ENCODE data around the gene HTR5A.

The HTR5A gene

DNA sequence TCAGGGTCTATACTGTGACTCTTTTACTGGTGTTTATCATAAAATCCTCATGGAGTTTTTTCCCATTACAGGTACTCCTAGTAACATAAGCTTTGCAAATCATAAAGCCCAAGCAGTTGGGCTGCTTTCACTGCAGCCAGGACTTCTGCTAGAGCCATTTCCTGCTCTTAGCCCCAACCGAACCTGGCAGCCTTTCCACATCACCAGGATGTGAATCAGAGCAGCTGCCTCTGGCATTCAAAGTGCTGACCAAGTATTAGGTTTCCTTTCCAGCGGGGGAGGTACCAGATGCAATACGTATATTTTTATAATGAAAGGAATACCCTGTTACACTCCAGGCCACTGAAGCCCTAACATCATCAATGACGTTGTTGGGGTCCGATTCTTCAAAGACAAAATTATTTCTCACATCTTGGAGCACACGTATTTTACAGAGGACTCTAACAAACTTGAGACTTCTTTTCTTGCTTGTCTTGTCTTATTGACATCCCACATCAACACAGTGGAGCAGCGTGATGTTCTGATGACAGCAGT lies 3.6 kb upstream of the HTR5A start:
- no peak overlapping the region for H3K4me3 ChIP-seq (replicated peaks; ENCODE audit: insufficient read depth, low read length)
- TF ChIP-seq GABPA (IDR thresholded peaks at IDR 0.05; ENCODE audit: low read depth) (no peak), POLR2AphosphoS5 (IDR thresholded peaks at IDR 0.05; ENCODE audit: low read depth) (no peak)
- TF ChIP-seq, protein P1, sequence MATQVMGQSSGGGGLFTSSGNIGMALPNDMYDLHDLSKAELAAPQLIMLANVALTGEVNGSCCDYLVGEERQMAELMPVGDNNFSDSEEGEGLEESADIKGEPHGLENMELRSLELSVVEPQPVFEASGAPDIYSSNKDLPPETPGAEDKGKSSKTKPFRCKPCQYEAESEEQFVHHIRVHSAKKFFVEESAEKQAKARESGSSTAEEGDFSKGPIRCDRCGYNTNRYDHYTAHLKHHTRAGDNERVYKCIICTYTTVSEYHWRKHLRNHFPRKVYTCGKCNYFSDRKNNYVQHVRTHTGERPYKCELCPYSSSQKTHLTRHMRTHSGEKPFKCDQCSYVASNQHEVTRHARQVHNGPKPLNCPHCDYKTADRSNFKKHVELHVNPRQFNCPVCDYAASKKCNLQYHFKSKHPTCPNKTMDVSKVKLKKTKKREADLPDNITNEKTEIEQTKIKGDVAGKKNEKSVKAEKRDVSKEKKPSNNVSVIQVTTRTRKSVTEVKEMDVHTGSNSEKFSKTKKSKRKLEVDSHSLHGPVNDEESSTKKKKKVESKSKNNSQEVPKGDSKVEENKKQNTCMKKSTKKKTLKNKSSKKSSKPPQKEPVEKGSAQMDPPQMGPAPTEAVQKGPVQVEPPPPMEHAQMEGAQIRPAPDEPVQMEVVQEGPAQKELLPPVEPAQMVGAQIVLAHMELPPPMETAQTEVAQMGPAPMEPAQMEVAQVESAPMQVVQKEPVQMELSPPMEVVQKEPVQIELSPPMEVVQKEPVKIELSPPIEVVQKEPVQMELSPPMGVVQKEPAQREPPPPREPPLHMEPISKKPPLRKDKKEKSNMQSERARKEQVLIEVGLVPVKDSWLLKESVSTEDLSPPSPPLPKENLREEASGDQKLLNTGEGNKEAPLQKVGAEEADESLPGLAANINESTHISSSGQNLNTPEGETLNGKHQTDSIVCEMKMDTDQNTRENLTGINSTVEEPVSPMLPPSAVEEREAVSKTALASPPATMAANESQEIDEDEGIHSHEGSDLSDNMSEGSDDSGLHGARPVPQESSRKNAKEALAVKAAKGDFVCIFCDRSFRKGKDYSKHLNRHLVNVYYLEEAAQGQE (IDR thresholded peaks at IDR 0.05; ENCODE audit: insufficient replicate concordance, low read depth) = no peak
- H3K27ac ChIP-seq (replicated peaks) = no peak overlapping the region
- no peak for DNase-seq (ENCODE audit: low read depth in 1 of 2, low spot score in 1 of 2)
- H3K27me3 ChIP-seq (ENCODE audit: insufficient read depth, poor library complexity, severe bottlenecking) = no peaks in the 10 kb centered on the region

- H3K27ac ChIP-seq (replicated peaks) = no peak overlapping the region
- H3K27me3 ChIP-seq (ENCODE audit: insufficient read depth, poor library complexity, severe bottlenecking) = peaks cover 4% of the 10 kb centered on the region
- no peak for DNase-seq (ENCODE audit: low read depth in 1 of 2, low spot score in 1 of 2)
- TF ChIP-seq CTCF (IDR thresholded peaks at IDR 0.05; ENCODE audit: insufficient read depth, low read length) (no peak), POLR2AphosphoS5 (IDR thresholded peaks at IDR 0.05; ENCODE audit: low read depth) (no peak), SPI1 (IDR thresholded peaks at IDR 0.05; ENCODE audit: borderline replicate concordance, low read depth) (no peak), GABPA (IDR thresholded peaks at IDR 0.05; ENCODE audit: low read depth) (no peak)
- TF ChIP-seq, protein P1 (IDR thresholded peaks at IDR 0.05; ENCODE audit: insufficient replicate concordance, low read depth) = no peak
- no peak overlapping the region for H3K4me3 ChIP-seq (replicated peaks; ENCODE audit: insufficient read depth, low read length)
These were observed 1.1 kb downstream of the HTR5A start for GRCh38 chr7:155071121-155071651.

GRCh38 chr7:155071916-155072571 lies 1.9 kb downstream of the HTR5A start:
- Histone ChIP-seq H3K27ac (replicated peaks) (no peak overlapping the region), H3K27me3 (ENCODE audit: insufficient read depth, poor library complexity, severe bottlenecking) (peaks cover 4% of the 10 kb centered on the region), H3K4me3 (replicated peaks; ENCODE audit: insufficient read depth, low read length) (no peak overlapping the region)
- TF ChIP-seq CTCF (IDR thresholded peaks at IDR 0.05; ENCODE audit: insufficient read depth, low read length) = no peak
- no peak for TF ChIP-seq SPI1 (IDR thresholded peaks at IDR 0.05; ENCODE audit: borderline replicate concordance, low read depth)
- no peak for TF ChIP-seq GABPA (IDR thresholded peaks at IDR 0.05; ENCODE audit: low read depth)
- TF ChIP-seq POLR2AphosphoS5 (IDR thresholded peaks at IDR 0.05; ENCODE audit: low read depth) = no peak
- TF ChIP-seq, protein P1 (IDR thresholded peaks at IDR 0.05; ENCODE audit: insufficient replicate concordance, low read depth) = no peak
- no peak for DNase-seq (ENCODE audit: low read depth in 1 of 2, low spot score in 1 of 2)
